ENCODE results near the gene DOLPP1. TPM values are rescaled to one million over a fixed set of nuclear protein-coding genes. Genes with fewer than 3 reads are reported as not detected.

DOLPP1 gene
- total RNA-seq, 1 experiment from 2014 or later, result 12.9 TPM

DNA sequence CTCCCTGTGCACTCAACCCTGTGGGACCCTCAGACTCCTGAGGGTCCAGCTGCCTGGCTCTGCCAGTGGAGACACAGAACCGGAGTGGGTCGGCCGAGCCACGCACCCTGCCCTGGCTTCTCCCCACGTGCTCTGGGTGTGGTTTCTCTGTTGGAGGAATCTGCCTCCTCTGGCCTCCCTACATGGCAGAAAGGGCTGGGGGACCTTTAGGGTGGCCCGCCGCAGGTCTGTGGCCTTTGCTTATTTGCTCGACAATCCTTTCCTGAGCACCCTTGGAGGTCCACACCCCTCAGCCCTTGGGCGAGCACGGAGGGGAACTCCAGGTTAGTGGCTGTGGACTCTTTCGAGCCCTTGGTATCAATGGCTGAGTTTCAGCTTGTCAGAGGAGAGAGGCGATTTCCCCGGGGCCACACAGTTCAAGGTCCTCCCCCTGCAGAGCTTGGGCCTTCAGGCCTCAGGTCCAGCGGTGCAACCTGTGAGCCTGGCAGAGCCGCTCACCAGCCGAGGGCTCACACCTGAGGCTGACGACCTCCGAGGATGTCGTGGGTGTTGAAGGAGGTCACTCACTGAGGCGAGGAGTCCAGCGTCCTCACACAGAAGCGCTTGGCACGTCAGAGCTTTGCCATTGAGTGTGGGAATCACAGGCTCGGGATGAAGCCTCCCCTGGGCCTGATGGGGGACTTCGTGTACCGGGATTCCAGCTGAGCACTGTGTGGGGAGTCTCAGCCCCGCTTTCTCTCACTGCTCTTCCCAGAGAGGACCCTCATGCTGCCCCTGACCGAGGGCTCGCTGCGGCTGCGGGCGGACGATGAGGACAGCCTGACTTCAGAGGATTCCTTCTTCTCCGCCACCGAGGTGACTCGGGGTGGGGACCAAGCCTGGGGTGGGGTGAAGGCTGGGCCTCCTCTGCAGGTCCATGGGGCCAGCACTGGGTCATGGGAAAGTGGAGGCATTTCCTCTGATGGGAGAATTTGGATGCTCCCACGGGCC lies 20.8 kb upstream of the DOLPP1 start:
- no peak for DNase-seq (ENCODE audit: low read depth, low spot score)
- in situ Hi-C loops (cut with HindIII; ENCODE audit: low pct_unique_long_range_greater_than_20kb, low sequenced_read_pairs), result no loop called here

DNA sequence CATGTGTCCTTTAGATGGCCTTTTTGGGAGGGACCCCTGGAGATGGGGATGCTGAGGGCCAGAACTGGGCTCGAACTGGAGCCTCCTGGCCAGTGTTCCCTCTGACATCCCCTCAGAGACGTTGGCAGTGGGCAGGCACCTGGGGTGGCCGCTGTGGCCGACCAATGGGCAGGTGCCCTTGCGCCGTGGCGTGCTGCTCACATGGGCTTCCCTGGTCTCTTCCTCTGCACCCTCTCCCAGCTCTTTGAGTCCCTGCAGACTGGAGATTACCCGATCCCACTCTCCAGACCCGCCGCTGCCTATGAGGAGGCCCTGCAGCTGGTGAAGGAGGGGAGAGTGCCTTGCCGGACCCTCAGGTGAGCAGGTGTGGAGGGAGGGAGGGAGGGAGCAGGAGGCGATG lies 19.9 kb upstream of the DOLPP1 start:
- DNase-seq (ENCODE audit: low read depth, low spot score), result no peak
- in situ Hi-C loops (cut with HindIII; ENCODE audit: low pct_unique_long_range_greater_than_20kb, low sequenced_read_pairs), result no loop called here

DNA sequence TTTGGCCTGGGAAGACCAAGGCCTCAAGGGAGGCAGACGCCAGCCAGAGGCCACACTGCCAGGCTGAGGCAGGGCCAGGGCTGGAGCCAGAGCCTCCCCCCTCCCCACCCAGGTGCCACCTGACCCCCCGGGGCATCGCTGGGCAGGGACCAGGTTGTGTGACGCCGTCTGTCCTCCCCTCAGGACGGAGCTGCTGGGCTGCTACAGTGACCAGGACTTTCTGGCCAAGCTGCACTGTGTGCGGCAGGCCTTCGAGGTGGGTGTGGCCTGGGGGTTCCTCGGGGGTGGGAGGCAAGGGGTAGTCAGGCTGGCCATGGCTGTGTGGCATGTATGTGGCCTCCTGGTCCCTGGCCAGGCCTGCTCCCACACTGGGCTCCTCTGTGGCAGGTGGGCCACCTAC lies 17.9 kb upstream of the DOLPP1 start:
- in situ Hi-C loops (cut with HindIII; ENCODE audit: low pct_unique_long_range_greater_than_20kb, low sequenced_read_pairs), result no loop called here
- DNase-seq (ENCODE audit: low read depth, low spot score), result no peak

DNA sequence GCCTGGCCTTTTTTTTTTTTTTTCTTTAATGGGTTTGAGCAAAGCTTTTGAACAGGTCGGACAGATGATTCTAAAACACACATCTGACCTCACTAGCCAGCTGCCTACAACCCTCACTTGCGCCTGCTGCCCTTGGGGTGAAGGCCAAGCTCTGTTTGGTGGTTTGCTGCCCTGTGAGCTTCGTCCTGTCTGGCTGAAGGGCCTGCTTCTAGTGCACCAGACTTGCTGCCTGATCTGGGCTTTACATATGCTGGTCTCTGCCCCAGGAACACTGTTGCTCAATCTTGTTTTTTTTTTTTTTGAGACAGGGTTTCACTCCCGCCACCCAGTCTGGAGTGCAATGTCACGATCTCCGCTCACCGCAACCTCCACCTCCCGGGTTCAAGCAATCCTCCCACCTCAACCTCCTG lies 16.4 kb upstream of the DOLPP1 start:
- in situ Hi-C loops (cut with HindIII; ENCODE audit: low pct_unique_long_range_greater_than_20kb, low sequenced_read_pairs), result no loop called here

DNA sequence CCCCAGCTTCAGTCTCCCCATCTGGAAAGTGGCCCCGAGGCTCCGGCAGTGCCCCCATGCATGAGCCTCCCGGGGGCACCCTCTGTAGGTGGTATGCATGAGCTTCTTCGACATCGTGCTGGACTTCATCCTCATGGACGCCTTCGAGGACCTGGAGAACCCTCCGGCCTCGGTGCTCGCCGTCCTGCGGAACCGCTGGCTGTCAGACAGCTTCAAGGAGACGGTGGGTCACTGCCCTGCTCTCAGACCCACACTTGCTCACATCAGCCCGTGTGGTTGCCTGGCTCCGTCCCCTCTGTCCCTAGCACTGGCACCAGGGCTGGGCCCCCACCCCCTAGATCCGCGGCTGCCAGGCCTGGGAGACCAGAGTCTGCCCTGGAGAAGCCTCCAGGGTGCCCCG lies 12.8 kb upstream of the DOLPP1 start:
- DNase-seq (ENCODE audit: low read depth, low spot score), result no peak
- in situ Hi-C loops (cut with HindIII; ENCODE audit: low pct_unique_long_range_greater_than_20kb, low sequenced_read_pairs), result no loop called here

More for the DNA sequence above, 16.4 kb upstream of the DOLPP1 start:
- no peak for DNase-seq (ENCODE audit: low read depth, low spot score)

DNA sequence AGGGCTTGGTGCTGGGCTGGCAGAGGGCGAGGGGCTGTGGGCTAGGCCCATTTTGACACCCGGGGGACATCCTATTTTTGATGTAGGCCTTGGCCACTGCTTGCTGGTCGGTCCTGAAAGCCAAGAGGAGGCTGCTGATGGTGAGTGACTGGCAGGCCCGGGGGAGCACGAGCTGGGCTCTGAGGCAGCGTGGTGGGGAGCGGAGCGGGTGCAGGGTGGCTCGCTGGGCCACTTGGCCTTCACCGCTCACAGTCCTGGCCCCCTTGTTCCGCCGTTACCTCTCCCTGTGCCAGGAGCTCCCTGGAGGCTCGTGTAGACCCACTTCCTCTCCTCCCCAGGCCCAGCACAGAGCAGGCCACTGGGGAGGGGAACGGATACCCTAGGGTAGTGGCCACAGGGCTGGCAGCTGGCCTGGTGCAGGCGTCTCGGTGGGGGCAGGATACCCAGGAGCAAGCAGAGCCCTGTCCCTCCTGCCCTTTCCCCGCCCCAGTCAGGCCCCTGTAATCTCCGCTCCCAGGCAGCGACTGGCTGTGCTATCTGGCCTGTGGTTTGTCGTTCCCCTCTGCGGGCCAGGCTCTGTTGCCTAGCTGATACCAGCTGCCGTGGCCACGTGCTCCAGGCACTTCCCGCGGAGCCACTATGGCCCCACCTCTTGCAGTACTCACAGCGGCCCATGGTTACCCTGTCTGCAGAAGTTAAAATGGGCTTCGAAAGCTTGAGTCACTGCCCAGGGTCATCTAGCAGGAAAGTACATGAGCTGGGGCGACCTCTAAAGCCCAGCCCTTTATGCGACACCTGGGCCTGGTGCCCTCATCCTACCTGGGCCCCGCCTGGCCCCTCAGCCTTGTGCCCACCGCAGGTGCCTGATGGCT lies 11.7 kb upstream of the DOLPP1 start:
- in situ Hi-C loops (cut with HindIII; ENCODE audit: low pct_unique_long_range_greater_than_20kb, low sequenced_read_pairs), result no loop called here
- no peak for DNase-seq (ENCODE audit: low read depth, low spot score)

DNA sequence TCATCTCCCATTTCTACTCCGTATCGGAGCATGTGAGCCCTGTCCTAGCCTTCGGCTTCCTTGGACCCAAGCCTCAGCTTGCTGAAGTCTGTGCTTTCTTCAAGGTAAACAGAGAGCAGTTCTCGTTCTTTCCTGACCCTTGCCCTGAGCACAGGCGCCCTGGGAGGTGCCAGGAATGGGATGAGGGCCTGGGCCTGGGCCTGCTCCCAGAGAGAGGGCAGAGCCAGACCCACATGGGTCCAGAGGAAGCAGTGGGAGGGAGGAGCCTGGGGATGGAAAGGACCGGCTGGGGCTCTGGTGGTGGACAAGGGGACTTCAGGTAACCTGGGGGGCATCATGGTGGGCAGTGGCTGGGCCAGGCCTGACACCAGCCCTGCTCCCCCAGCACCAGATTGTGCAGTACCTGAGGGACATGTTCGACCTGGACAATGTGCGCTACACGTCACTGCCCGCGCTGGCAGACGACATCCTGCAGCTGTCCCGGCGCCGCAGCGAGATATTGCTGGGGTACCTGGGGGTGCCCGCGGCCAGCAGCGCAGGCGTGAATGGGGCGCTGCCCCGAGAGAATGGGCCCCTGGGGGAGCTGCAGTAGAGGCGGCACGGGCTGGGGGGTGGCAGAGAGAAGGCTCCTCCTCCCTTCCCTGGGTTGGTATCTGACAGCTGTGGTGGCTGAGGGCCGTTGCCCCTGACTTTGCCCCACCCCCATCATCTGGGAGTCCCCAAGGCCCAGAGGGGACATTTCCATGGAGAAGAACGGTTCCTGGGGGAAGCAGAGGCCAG lies 10.9 kb upstream of the DOLPP1 start:
- in situ Hi-C loops (cut with HindIII; ENCODE audit: low pct_unique_long_range_greater_than_20kb, low sequenced_read_pairs), result no loop called here
- DNase-seq (ENCODE audit: low read depth, low spot score), result no peak

DNA sequence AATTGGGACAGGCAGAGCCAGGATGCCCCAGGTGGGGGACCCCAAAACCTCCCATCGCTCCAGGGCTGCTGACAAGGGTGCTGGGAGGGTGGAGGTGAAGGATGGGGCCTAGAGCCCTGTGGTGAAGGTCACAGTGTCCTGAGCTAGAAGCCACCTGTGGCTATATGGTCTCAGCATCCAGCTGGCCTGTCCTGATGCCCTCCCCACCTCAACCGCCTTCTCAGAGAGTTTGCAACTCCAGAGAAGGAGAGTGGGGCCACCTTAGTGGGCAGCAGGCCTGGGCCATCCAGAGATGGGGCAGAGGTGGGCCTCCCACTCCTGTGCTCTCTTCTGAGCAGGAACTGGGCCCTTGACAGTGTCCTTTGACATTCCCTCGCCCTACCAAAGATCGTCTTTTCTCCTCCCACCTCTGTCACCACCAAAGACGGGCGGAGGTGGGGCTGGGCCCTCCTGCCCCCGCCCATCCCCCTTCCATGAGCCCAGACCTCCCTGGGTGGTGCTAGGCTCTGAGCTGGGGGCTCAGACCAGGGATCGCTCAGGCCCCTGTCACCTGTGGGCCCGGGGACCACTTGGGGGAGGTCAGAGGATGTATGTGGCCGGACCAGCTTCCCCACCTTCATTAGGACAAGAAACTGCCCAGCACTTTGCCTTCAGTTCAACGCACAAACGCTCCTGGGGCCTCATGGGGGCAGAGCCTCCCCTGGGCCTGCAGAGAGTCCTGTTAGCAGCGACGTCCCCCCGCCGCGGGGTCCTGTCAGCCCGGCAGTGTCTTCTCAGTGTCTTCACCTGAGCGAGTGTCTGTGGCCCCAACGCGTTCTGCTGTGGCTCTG lies 10.0 kb upstream of the DOLPP1 start:
- in situ Hi-C loops (cut with HindIII; ENCODE audit: low pct_unique_long_range_greater_than_20kb, low sequenced_read_pairs), result no loop called here
- no peak for DNase-seq (ENCODE audit: low read depth, low spot score)

DNA sequence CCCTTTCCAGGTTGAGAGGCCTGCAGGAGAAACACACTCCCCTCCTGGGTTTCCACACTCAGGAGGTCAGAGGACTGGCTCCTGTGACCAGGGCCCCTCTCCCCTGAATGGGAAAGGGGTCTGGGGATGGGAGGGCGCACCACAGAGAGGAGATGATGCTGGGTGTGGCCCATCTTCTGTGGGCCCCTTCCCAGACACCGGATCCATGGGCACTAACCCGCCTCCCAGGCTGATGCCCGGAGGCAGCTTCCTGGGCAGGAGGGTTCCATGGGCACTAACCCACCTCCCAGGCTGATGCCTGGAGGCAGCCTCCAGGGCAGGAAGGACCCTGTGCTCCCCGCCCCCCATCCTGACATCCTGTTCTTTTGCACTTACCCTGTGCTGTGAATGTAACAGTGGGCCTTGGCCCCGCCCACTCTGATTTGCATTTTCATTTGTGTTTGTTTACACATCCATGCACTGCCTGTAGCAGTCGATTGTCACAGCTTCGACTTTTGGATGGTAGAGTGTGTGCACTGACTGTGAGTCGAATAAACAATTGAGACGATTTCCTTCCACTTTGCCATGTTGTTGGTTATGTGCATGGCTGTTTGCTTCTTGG lies 9.3 kb upstream of the DOLPP1 start:
- in situ Hi-C loops (cut with HindIII; ENCODE audit: low pct_unique_long_range_greater_than_20kb, low sequenced_read_pairs), result no loop called here

DNA sequence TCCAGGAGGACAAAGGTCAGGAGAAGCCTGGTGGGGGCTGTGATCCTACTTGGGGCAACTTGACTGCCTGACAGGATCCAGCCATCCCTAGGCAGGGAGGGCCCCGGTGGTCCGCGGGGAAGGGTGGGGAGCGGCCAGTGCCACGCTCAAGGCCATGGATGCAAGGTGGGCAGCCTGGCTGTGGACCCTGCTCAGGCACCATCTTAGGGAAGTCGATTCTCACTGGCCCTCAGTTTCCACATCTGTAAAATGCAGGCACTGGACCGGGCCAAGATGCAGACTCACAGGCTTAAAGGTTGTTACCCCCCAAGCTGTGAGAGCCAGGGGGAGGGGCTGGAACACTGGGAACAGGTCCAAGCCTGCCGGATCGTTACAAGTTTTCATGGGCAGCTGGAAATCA lies 8.7 kb upstream of the DOLPP1 start:
- in situ Hi-C loops (cut with HindIII; ENCODE audit: low pct_unique_long_range_greater_than_20kb, low sequenced_read_pairs), result no loop called here
- DNase-seq (ENCODE audit: low read depth, low spot score), result no peak

More for the DNA sequence above, 9.3 kb upstream of the DOLPP1 start:
- no peak for DNase-seq (ENCODE audit: low read depth, low spot score)

DNA sequence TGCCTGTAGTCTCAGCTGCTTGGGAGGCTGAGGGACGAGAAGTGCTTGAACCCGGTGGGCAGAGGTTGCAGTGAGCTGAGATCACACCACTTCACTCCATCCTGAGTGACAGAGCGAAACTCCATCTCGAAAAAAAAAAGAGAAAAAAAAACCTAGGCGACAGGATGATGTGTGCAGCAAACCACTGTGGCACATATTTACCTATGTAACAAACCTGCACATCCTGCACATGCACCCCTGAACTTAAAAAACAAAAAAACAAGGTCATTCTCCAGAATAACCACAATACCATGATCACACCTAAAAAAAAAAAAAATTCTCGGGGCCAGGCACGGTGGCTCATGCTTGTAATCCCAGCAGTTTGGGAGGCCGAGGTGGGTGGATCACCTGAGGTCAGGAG lies 7.5 kb upstream of the DOLPP1 start:
- in situ Hi-C loops (cut with HindIII; ENCODE audit: low pct_unique_long_range_greater_than_20kb, low sequenced_read_pairs), result no loop called here
- no peak for DNase-seq (ENCODE audit: low read depth, low spot score)

DNA sequence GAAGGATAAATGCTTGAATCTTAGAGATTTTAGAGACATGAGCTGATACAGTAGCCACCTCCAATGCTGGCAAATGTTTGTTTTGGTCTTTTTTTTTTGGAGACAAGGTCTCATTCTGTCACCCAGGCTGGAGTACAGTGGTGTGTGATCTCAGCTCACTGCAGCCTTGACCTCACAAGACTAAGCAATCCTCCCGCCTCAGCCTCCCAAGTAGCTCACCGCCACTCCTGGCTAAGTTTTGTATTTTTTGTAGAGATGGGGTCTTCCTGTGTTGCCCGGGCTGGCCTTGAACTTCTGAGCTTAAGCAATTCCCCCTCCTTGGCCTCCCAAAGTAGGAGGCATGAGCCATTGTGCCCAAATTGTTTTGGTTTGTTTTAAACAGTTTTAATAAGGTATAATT lies 6.8 kb upstream of the DOLPP1 start:
- DNase-seq (ENCODE audit: low read depth, low spot score), result no peak
- in situ Hi-C loops (cut with HindIII; ENCODE audit: low pct_unique_long_range_greater_than_20kb, low sequenced_read_pairs), result no loop called here

DNA sequence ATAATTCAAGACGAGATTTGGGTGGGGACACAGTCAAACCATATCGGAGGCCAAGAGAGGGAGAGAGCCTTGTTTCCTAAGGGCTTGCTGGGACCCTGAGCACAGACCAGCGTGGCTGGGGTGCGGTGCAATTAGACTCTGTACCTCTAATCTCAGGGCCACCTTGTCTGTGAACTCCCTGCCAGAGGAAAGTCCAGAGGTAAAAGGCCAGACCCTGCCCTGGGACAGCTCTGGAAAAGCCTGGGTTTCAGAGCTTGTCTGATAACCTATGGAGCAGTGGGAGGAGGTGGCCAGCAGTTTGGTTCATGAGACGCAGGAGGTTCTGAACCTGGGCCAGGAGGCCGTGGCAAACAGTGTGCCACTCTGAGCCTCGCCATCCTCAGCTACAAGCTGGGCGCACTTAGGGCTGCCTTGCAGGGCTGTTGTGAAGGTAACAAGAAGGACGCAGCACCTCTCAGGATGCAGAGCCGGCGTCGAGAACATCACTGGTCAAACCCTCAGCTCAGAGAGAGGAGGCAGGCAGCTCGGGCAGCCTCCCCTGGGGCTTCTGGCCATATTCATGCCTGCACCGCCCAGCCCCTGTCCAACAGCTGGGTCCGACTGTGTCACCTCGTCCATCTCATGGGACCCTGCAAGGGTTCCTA lies 4.8 kb upstream of the DOLPP1 start:
- in situ Hi-C loops (cut with HindIII; ENCODE audit: low pct_unique_long_range_greater_than_20kb, low sequenced_read_pairs), result no loop called here
- DNase-seq (ENCODE audit: low read depth, low spot score), result no peak

DNA sequence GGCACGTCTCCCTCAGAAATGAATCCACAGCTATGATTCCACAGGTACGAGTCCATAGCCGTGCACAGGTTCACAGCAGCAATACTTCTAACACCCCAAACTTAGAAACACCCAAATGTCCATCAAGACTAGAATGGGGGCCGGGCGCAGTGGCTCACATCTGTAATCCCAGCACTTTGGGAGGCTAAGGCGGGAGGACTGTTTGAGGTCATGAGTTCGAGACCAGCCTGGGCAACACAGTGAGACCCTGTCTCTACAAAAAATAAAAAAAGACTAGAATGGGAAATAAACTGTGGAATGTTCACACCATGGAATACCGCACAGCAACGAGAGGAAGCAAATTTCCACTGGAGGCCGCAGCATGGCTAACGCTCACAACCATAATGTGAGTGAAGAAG lies 4.3 kb upstream of the DOLPP1 start:
- no peak for DNase-seq (ENCODE audit: low read depth, low spot score)

DNA sequence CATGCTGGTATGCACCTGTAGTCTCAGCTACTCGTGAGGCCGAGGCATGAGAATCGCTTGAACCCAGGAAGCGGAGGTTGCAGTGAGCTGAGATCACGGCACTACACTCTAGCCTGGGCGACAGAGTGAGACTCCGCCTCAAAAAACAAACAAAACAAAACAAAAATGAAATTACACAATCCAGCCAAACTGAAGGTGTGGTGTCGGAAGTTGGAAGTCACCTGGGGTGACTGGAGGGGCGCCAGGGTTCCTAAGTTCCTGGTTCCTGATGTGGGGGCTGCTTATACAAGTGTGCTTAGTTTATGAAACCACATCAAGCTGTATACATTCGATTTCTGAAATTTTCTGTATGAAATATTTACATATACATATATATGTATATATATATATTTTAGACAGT lies 3.7 kb upstream of the DOLPP1 start:
- in situ Hi-C loops (cut with HindIII; ENCODE audit: low pct_unique_long_range_greater_than_20kb, low sequenced_read_pairs), result no loop called here
- no peak for DNase-seq (ENCODE audit: low read depth, low spot score)

More for the DNA sequence above, 4.3 kb upstream of the DOLPP1 start:
- in situ Hi-C loops (cut with HindIII; ENCODE audit: low pct_unique_long_range_greater_than_20kb, low sequenced_read_pairs), result no loop called here

All from SK-MEL-5 (cell line).